C4-2B (cell line): ENCODE results near the gene LOXL3.

Source experiments
- ZFX ChIP-seq: fragments of 450-650 bp; IDR thresholded peaks from 2 replicates; pipeline ENCODE4 v1.6.1; 2017
- TF ChIP-seq, protein P1 (sequence below): fragments of 450-650 bp; conservative IDR thresholded peaks from 2 replicates; pipeline ENCODE4 v1.5.1; 2017; ENCODE audit warnings: mild to moderate bottlenecking

DNA sequence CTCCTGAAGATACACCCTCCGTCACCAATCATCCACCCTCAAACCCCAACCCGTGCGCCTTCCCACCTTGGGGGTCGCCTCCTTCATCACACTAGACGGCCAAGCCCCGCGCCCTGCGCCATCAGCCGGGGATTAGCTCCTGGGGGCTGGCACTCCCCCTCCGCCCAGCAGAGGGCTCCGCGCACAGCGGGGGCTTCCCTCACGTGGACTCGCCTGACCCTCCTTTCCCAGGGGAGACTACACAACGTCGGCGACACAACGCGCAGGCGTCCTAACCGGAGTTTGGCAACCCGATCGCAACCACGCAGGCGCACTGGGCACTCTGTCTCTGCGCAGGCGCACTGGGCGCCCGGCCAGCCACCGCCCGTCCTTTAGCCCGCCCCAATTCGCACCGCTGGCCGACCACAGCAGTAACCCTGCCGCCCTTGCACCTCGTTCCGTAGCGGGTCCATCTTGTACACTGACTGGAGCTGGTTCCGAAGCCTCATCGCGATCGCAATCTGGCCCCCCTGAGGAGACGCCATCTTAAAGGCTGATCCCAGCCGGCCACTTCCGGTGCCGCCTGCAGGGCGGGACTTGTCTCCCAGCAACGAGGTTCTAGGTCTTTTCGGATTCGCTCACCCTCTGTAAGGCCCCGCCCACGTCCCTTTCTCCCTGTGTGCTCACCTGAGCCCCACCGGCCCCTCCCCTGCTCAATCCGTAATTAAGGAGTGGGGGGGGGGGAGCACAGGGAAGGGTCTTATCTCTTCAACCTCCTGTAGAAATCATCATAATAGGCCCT lies 46.4 kb downstream of the LOXL3 start, which contains the start of gene PCGF1:
- TF ChIP-seq, protein P1, sequence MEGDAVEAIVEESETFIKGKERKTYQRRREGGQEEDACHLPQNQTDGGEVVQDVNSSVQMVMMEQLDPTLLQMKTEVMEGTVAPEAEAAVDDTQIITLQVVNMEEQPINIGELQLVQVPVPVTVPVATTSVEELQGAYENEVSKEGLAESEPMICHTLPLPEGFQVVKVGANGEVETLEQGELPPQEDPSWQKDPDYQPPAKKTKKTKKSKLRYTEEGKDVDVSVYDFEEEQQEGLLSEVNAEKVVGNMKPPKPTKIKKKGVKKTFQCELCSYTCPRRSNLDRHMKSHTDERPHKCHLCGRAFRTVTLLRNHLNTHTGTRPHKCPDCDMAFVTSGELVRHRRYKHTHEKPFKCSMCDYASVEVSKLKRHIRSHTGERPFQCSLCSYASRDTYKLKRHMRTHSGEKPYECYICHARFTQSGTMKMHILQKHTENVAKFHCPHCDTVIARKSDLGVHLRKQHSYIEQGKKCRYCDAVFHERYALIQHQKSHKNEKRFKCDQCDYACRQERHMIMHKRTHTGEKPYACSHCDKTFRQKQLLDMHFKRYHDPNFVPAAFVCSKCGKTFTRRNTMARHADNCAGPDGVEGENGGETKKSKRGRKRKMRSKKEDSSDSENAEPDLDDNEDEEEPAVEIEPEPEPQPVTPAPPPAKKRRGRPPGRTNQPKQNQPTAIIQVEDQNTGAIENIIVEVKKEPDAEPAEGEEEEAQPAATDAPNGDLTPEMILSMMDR = no peak
- no peak for TF ChIP-seq ZFX
